HG02884 (cell line): ENCODE measurements around the gene CD200.
A peak's percentile ranks its signal among the peaks of the same experiment; 100 is the strongest.
"Not testable (repeated sequence)": the region's sequence is repeated elsewhere in the genome, so short reads cannot be mapped to it uniquely, and the experiment has no call there.

Experiments
- ATAC-seq: cut with Tn5 transposase; IDR thresholded peaks from one replicate; pipeline ENCODE4 v1.9.1; 2021; ENCODE audit warnings: mild to moderate bottlenecking, moderate library complexity; ENCODE audit not compliant: unreplicated experiment

CD200 gene

GRCh38 chr3:112384769-112385168 is 51.8 kb downstream of the CD200 start:
- no peak for ATAC-seq

- ATAC-seq = no peak
Observed at GRCh38 chr3:112388972-112389371, 56.0 kb downstream of the CD200 start.

DNA sequence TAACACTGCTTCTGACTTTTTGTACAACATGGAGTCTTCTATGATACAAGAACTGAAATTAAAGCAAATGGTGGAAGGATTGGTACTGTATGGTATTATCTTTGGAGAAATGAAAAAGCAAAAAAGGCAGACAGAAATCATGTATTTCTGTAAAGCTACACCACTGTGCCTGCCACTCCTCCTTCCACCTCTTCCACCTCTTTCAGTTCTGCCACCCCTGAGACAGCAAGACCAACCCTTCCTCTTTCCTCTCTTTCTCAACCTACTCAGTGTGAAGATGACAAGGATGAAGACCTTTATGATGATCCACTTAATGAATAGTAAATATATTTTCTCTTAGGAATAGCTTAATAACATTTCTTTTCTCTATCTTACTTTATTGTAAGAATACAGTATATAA is 57.0 kb downstream of the CD200 start:
- ATAC-seq = no peak

DNA sequence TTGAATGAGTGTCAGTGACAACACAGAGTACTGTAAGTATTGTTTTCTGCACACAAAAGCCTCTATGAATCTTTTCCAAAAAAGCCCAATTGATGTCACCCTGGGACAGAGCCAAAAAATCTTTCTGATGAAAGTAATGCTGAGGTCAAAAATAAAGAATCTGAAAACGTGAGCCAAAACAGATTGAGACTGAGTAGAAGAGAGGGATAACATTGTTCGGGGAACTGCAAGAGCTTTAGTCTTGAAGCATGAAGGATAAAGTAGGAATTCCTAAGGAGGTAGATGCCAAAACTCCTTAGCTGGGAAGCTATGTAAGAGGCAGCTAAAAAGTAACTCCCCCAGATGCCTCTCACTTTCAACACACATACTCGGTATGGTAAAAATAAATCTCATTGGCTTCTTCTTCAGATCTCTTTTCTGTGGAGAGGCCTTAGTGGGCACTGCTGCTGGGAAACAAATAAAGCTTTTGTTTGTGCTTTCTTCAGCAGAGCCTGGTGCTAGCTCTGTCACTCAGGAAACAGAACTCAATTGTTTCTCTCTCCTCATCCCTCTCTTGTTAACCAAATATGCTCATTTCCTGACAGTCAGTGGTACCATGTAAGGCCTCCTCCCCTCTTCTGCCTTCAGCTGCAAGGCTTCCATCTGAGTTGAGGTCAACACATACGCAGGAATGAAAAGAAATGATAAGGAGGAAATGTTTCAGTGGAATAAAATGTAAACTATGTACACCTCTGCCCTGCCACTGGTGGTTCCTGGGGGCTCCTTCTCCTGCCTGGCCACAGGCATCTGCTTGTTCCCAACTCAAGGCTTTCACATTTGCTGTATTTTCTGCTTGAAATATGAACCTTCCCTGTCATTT is 58.1 kb downstream of the CD200 start:
- no peak for ATAC-seq

- ATAC-seq = no peak
Observed at GRCh38 chr3:112391648-112392047, 58.7 kb downstream of the CD200 start.

DNA sequence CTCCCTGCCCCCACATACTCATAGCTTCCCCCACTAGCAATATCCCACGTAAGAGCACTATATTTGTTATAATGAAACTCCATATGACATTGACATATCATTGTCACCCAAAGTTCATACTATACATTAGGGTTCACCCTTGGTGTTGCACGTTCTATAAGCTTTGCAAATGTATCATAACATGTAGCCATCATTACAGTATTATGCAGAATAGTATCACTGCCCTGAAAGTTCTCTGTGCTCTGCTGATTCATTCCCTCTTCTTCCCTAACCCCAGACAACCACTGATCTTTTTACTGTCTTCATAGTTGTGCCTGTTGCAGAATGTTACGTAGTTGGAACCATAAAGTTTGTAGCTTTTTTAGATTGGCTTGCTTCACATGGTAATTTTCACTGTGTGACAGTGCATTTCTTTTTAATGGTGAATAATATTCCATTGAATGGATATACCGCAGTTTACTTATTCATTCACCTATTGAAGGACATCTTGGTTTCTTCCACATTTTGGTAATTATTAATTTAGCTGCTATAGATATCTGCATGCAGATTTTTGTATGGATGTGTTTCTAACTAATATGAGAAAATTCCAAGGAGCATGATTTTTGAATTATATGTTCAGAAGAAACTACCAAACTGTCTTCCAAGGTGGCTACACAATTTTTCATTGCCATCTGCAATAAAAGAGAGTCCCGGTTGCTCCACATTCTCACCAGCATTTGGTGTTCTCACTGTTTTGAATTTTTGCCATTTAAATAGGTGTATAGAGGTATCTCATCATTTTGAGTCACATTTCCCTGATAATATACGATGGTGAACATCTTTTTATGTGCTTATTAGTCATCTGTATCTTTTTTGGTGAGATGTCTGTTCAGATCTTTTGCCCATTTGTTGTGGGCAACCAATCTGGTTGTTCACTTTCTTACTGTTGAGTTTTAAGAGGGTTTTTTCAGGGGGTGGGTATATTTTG is 59.7 kb downstream of the CD200 start:
- no peak for ATAC-seq

- ATAC-seq = no peak
Observed at GRCh38 chr3:112393360-112393728, 60.4 kb downstream of the CD200 start.

GRCh38 chr3:112394003-112394640 is 61.2 kb downstream of the CD200 start:
- ATAC-seq = no peak

DNA sequence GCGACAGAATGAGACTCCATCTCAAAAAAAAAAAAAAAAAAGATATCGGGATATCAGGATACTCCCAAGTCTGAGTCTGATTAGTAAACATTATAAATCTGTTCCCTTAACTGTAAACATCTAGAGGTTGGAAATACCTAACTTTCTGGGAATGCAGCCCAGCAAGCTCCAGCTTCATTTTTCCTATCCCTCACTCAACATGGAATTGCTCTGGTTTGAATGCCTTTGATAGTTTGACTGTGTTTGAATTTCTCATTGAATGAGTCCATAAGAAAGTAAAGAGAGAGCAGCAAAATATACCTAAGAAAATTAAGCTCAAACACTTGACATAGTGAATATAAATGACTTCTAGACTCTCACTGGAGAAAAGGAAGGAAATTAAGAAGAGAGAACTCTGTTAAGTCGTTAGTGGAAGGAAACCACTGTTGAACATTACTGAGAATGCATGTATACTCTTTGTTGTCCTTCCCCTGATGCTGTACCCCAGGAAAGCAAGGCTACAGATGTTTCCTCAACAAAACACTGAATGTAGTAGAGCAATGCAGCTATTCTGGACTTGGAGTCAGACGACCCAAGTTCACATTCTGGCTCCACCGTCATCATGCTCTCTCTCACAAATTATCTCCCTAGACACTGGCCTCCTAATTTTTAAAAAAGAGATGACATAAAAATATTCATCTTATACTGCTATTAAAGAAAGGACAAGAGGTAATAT is 62.4 kb downstream of the CD200 start:
- ATAC-seq = no peak

DNA sequence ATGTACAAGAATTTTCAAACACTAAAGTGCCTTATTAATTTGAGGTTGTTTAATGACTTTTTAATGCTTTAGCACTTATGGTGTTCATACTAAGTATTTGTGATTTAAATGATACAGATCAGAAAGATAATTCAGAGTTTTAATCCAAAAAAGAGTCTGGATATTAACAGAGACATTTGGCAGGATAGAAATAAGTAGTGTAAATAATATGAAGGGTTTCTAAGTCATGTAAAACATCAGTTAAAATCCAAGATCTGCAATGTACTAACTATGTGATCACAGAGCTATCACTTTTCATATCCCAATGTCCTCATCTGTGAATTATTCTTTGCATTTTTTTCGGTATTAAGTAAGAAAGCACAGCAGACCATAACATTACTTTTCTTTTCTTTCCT is 62.9 kb downstream of the CD200 start:
- no peak for ATAC-seq

DNA sequence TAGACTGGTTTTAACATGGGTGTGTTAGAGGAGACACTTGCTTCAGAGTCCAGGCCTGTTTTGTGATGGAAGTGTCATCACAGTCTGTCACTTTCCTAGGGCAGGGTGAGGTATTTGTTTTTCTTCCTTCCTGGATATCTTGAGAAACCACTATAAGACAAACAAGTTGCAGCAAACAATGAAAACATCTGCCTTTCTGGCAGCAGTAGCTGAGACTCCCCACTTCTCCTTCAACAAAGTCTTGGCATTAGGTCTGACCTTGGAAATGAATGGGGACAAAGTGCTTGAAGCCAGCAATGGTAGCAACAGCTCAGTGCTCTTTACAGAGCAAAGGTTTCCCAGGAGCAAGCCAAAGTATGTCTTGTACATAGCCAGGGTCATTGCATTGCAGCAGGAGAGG is 64.6 kb downstream of the CD200 start:
- ATAC-seq = no peak

GRCh38 chr3:112399064-112399463 is 66.1 kb downstream of the CD200 start:
- ATAC-seq = no peak

GRCh38 chr3:112399554-112399953 is 66.6 kb downstream of the CD200 start:
- ATAC-seq = not testable (repeated sequence)

- ATAC-seq = not testable (repeated sequence)
Observed at GRCh38 chr3:112400317-112400716, 67.4 kb downstream of the CD200 start.

DNA sequence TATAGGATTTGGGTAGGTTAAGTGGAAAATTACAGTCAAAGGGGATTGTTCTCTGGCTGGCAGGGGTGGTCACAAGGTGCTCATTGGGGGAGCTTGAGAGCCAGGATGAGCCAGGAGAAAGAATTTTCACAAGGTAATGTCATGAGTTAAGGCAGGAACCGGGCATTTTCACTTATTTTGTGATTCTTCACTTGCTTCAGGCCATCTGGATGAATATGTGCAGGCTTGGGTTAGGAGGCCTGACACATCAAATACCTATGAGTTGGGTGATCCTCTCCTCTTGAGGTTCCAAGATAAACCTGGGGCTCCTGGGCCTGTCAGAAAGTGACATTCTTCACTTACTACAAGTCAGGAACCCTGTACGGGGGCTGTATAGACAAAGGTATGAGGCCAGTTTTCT is 68.7 kb downstream of the CD200 start:
- no peak for ATAC-seq

DNA sequence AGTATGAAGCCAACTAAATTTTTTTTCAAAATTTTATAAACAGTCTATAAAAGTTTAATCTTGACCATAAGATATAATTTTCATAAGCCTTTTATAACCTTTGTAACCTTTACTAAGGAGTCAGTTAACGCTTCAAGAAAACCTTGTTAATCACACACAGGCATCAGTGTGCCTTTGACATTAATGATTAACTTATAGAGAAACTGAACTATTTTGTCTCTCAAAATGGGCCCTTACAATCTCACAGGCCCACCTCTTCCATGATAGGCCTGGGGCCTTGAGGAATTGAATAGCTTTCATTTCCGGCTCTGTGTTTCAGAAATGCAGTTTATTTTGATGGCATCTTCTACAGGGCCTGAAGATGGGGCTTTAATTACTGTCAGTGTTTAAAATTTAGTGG is 70.1 kb downstream of the CD200 start:
- no peak for ATAC-seq

DNA sequence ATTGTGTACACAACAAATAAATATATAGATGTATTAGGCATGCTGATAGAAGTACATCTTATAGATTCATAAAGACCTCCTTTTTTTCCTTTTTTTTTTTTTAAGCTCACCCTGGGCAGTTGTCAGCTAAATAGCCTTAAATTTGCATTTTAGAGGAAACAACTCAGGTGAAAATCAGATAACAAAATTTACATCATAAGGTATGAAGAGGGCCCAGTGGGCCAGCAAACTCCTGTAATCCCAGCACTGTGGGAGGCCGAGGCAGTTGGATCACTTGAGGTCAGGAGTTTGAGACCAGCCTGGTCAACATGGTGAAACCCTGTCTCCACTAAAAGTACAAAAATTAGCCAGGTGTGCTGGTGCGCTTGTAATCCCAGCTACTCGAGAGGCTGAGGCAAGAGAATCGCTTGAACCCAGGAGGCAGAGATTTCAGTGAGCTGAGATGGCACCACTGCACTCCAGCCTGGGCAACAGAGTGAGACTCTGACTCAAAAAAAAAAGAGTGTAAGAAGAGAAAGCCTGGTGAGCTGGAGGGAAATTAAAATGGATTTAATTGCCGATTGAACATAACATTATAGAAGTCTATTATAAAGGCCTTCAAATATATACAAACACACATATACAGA is 72.1 kb downstream of the CD200 start:
- not testable (repeated sequence) for ATAC-seq

GRCh38 chr3:112405845-112406244 is 72.9 kb downstream of the CD200 start:
- ATAC-seq = no peak

DNA sequence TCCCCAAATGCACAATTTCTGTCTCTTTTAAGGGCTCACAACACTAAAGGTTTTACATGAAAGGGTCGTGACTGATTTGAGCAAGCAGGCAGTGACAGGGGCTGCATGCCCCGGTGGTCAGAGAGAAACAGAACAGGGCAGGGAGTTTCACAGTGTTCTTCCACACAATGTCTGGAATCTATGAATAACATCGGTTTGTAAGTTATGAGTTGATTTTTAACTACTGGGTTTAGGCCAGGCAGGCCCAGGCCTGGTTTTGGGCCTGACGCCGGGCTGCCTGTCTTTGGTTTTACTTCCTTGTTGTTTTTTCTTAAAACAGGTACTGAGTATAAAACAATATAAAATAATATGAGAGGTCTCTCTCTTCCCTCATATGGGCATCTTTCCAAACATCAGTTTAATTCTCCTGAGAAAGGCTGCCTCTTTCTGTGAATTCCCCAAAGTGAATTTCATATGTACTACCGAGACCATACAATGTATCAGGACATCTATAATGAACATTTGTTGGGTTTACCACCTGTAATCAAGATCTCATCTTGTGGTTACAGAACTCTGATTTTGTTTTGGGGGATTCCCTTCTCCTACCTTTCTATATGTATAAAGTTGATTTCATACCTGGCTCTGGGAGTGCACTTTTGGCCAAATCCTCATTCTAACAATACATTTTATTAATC is 74.4 kb downstream of the CD200 start:
- ATAC-seq = peak; percentile 59
